BLaER1 treated with 17β-estradiol and CSF1 and Interleukin-3, amounts not matched to agents 10 nM and 100 nM (cell line): ENCODE data around the gene LNPEP.

Experiments used
- H3K27ac ChIP-seq, 11 experiments: shearing (Covaris generic); formaldehyde crosslinking; 2 replicates each; pipeline ENCODE4 v1.8.1; 2022
- H3K27me3 ChIP-seq, 11 experiments: shearing (Covaris generic); formaldehyde crosslinking; 2 replicates each; pipeline ENCODE4 v1.8.1; 2022
- H3K36me3 ChIP-seq, 11 experiments: shearing (Covaris generic); formaldehyde crosslinking; 2 replicates each; pipeline ENCODE4 v1.8.1; 2022
- H3K4me1 ChIP-seq, 10 experiments: shearing (Covaris generic); formaldehyde crosslinking; 2 replicates each; pipeline ENCODE4 v1.8.1; 2022
- H3K4me2 ChIP-seq, 11 experiments: shearing (Covaris generic); formaldehyde crosslinking; 2 replicates each; pipeline ENCODE4 v1.8.1; 2022
- H3K4me3 ChIP-seq, 10 experiments: shearing (Covaris generic); formaldehyde crosslinking; 2 replicates each; pipeline ENCODE4 v1.8.1; 2022
- H3K9ac ChIP-seq, 11 experiments: shearing (Covaris generic); formaldehyde crosslinking; 2 replicates each; pipeline ENCODE4 v1.8.1; 2022
- H3K9me3 ChIP-seq, 11 experiments: shearing (Covaris generic); formaldehyde crosslinking; replicated peaks in 1 of 11; 2 replicates each; pipeline ENCODE4 v1.8.1; 2022
- H4K20me1 ChIP-seq, 11 experiments: shearing (Covaris generic); formaldehyde crosslinking; 2 replicates each; pipeline ENCODE4 v1.8.1; 2022
- Cebpa-rat ChIP-seq, 11 experiments: shearing (Covaris generic); IDR thresholded peaks; 2 replicates each; pipeline ENCODE4 v1.8.1; 2022

LNPEP gene

GRCh38 chr5:96904054-96904931 lies 31.6 kb upstream of the LNPEP start:
- no peak for TF ChIP-seq Cebpa-rat (IDR thresholded peaks at IDR 0.05)
- no peaks in the 10 kb centered on the region for H4K20me1 ChIP-seq
- H3K4me3 ChIP-seq: no peak overlapping the region
- peak overlapping the region in 1 of 11 experiments; percentile 28; a peak in 1 of 22 replicates for H3K4me2 ChIP-seq
- no peaks in the 10 kb centered on the region for H3K27me3 ChIP-seq
- peaks cover 11 to 100% (median 87%) of the 10 kb centered on the region in 11 experiments for H3K36me3 ChIP-seq
- H3K27ac ChIP-seq: no peak overlapping the region
- peaks cover 0 to 23% (median 8%) of the 10 kb centered on the region in 10 experiments; a peak in 13 of 20 replicates for H3K4me1 ChIP-seq
- H3K9me3 ChIP-seq: 0 out of 22 replicates have a peak, but pooled peaks cover 0 to 7% (median 0%) of the 10 kb centered on the region in 11 experiments
- H3K9ac ChIP-seq: no peak overlapping the region

- Histone ChIP-seq H3K9me3 (0 out of 22 replicates have a peak, but pooled peaks cover 0 to 7% (median 0%) of the 10 kb centered on the region in 11 experiments), H3K4me1 (peaks cover 0 to 23% (median 8%) of the 10 kb centered on the region in 10 experiments; a peak in 13 of 20 replicates), H3K27me3 (no peaks in the 10 kb centered on the region), H4K20me1 (no peaks in the 10 kb centered on the region), H3K27ac (no peak overlapping the region), H3K9ac (no peak overlapping the region), H3K36me3 (peaks cover 14 to 100% (median 86%) of the 10 kb centered on the region in 11 experiments), H3K4me3 (no peak overlapping the region), H3K4me2 (peak overlapping the region in 7 of 11 experiments; percentile 11 to 65 (median 26); a peak in 8 of 22 replicates)
- no peak for TF ChIP-seq Cebpa-rat (IDR thresholded peaks at IDR 0.05)
Observed at GRCh38 chr5:96905864-96906263, 30.0 kb upstream of the LNPEP start.

- H3K4me1 ChIP-seq: peaks cover 0 to 22% (median 8%) of the 10 kb centered on the region in 10 experiments; a peak in 13 of 20 replicates
- H3K27me3 ChIP-seq: no peaks in the 10 kb centered on the region
- H3K4me2 ChIP-seq: no peak overlapping the region
- H3K9me3 ChIP-seq: 0 out of 22 replicates have a peak, but pooled peaks cover 0 to 7% (median 0%) of the 10 kb centered on the region in 11 experiments
- H3K27ac ChIP-seq: no peak overlapping the region
- TF ChIP-seq Cebpa-rat (IDR thresholded peaks at IDR 0.05): no peak
- H3K4me3 ChIP-seq: no peak overlapping the region
- no peak overlapping the region for H3K9ac ChIP-seq
- H4K20me1 ChIP-seq: no peaks in the 10 kb centered on the region
- peaks cover 8 to 95% (median 72%) of the 10 kb centered on the region in 11 experiments; a peak in 20 of 22 replicates for H3K36me3 ChIP-seq
Observed at GRCh38 chr5:96909003-96909402, 26.9 kb upstream of the LNPEP start.

- H4K20me1 ChIP-seq: no peaks in the 10 kb centered on the region
- no peak overlapping the region for H3K4me2 ChIP-seq
- no peaks in the 10 kb centered on the region for H3K27me3 ChIP-seq
- peaks cover 8 to 95% (median 72%) of the 10 kb centered on the region in 11 experiments; a peak in 20 of 22 replicates for H3K36me3 ChIP-seq
- H3K27ac ChIP-seq: no peak overlapping the region
- H3K9ac ChIP-seq: no peak overlapping the region
- no peak for TF ChIP-seq Cebpa-rat (IDR thresholded peaks at IDR 0.05)
- no peak overlapping the region for H3K4me3 ChIP-seq
- peaks cover 0 to 18% (median 8%) of the 10 kb centered on the region in 10 experiments; a peak in 13 of 20 replicates for H3K4me1 ChIP-seq
- H3K9me3 ChIP-seq: 0 out of 22 replicates have a peak, but pooled peaks cover 0 to 7% (median 0%) of the 10 kb centered on the region in 11 experiments
Observed at GRCh38 chr5:96909435-96909834, 26.4 kb upstream of the LNPEP start.

- Histone ChIP-seq H3K4me1 (peaks cover 0 to 4% (median 2%) of the 10 kb centered on the region in 10 experiments; a peak in 12 of 20 replicates), H3K36me3 (peaks cover 8 to 95% (median 65%) of the 10 kb centered on the region in 11 experiments; a peak in 20 of 22 replicates), H3K4me3 (no peak overlapping the region), H3K27ac (no peak overlapping the region), H3K9me3 (0 out of 22 replicates have a peak, but pooled peaks cover 0 to 3% (median 0%) of the 10 kb centered on the region in 11 experiments), H4K20me1 (no peaks in the 10 kb centered on the region), H3K4me2 (no peak overlapping the region), H3K9ac (no peak overlapping the region), H3K27me3 (no peaks in the 10 kb centered on the region)
- TF ChIP-seq Cebpa-rat (IDR thresholded peaks at IDR 0.05): no peak
Observed at GRCh38 chr5:96911139-96911538, 24.7 kb upstream of the LNPEP start.

- peaks cover 0 to 10% (median 0%) of the 10 kb centered on the region in 11 experiments; a peak in 3 of 22 replicates for H3K9me3 ChIP-seq
- no peaks in the 10 kb centered on the region for H3K27me3 ChIP-seq
- TF ChIP-seq Cebpa-rat (IDR thresholded peaks at IDR 0.05): no peak
- H3K36me3 ChIP-seq: peaks cover 8 to 95% (median 74%) of the 10 kb centered on the region in 11 experiments; a peak in 21 of 22 replicates
- H3K4me1 ChIP-seq: no peaks in the 10 kb centered on the region
- H3K27ac ChIP-seq: no peak overlapping the region
- H3K4me3 ChIP-seq: no peak overlapping the region
- no peak overlapping the region for H3K9ac ChIP-seq
- H4K20me1 ChIP-seq: no peaks in the 10 kb centered on the region
- H3K4me2 ChIP-seq: no peak overlapping the region
Observed at GRCh38 chr5:96913233-96913632, 22.6 kb upstream of the LNPEP start.

GRCh38 chr5:96919754-96920197 lies 16.1 kb upstream of the LNPEP start:
- Histone ChIP-seq H3K9me3 (peaks cover 0 to 12% (median 0%) of the 10 kb centered on the region in 11 experiments; a peak in 3 of 22 replicates), H3K4me2 (peak overlapping the region; percentile 43 to 80 (median 70); a peak in 20 of 22 replicates), H3K27me3 (no peaks in the 10 kb centered on the region), H3K9ac (no peak overlapping the region), H3K4me1 (peaks cover 26 to 37% (median 33%) of the 10 kb centered on the region in 10 experiments), H3K27ac (peak overlapping the region in 9 of 11 experiments; percentile 70 to 87 (median 81); a peak in 16 of 22 replicates), H4K20me1 (no peaks in the 10 kb centered on the region), H3K36me3 (peaks cover 0 to 55% (median 46%) of the 10 kb centered on the region in 11 experiments; a peak in 19 of 22 replicates), H3K4me3 (no peak overlapping the region)
- TF ChIP-seq Cebpa-rat (IDR thresholded peaks at IDR 0.05): no peak

- H3K27me3 ChIP-seq: no peaks in the 10 kb centered on the region
- peaks cover 0 to 44% (median 38%) of the 10 kb centered on the region in 11 experiments; a peak in 19 of 22 replicates for H3K36me3 ChIP-seq
- peak overlapping the region in 10 of 11 experiments; percentile 49 to 69 (median 60); a peak in 19 of 22 replicates for H3K9ac ChIP-seq
- H4K20me1 ChIP-seq: no peaks in the 10 kb centered on the region
- H3K27ac ChIP-seq: peak overlapping the region; percentile 29 to 87 (median 79); a peak in 21 of 22 replicates
- no peak overlapping the region for H3K4me3 ChIP-seq
- no peak for TF ChIP-seq Cebpa-rat (IDR thresholded peaks at IDR 0.05)
- H3K4me2 ChIP-seq: peak overlapping the region; percentile 43 to 80 (median 70); a peak in 21 of 22 replicates
- H3K4me1 ChIP-seq: peaks cover 26 to 39% (median 33%) of the 10 kb centered on the region in 10 experiments
- H3K9me3 ChIP-seq: peaks cover 0 to 12% (median 0%) of the 10 kb centered on the region in 11 experiments; a peak in 3 of 22 replicates
Observed at GRCh38 chr5:96920744-96921355, 15.0 kb upstream of the LNPEP start.
